Tongue (tissue), 2 donors: ENCODE results near the gene OOSP3. TPM values are rescaled to one million over a fixed set of nuclear protein-coding genes. Genes with fewer than 3 reads are reported as not detected.
"Not testable (repeated sequence)": the region's sequence is repeated elsewhere in the genome, so short reads cannot be mapped to it uniquely, and the experiment has no call there.

Source experiments
- DNase-seq: peaks from one replicate; pipeline ENCODE4 v3.0.0-alpha.2; 2015
- total RNA-seq: library from RNA; depleted of rRNA; stranded (reverse); fragments of >200 nt; gene quantifications from one replicate; pipeline ENCODE4 v1.2.3, GENCODE V29; 2014

Gene OOSP3
- total RNA-seq, 1 donor from 2014 or later, result not detected

GRCh38 chr11:59877325-59877724 lies 1.3 kb upstream of the OOSP3 start:
- DNase-seq, result no peak

- no peak for DNase-seq
Observed at GRCh38 chr11:59877784-59878183, 798 bp upstream of the OOSP3 start.

GRCh38 chr11:59879567-59879966 lies 985 bp downstream of the OOSP3 start:
- no peak for DNase-seq

GRCh38 chr11:59883597-59883996 lies 5.0 kb downstream of the OOSP3 start:
- no peak for DNase-seq

- DNase-seq, result not testable (repeated sequence)
Observed at GRCh38 chr11:59887156-59887555, 8.6 kb downstream of the OOSP3 start.

- DNase-seq, result no peak
Observed at GRCh38 chr11:59891781-59892181, 13.2 kb downstream of the OOSP3 start.

- DNase-seq, result no peak
Observed at GRCh38 chr11:59894616-59895015, 16.0 kb downstream of the OOSP3 start.

- DNase-seq, result no peak
Observed at GRCh38 chr11:59898046-59898445, 19.5 kb downstream of the OOSP3 start.

- DNase-seq, result no peak
Observed at GRCh38 chr11:59898650-59899049, 20.1 kb downstream of the OOSP3 start.

- DNase-seq, result no peak
Observed at GRCh38 chr11:59899532-59899931, 20.9 kb downstream of the OOSP3 start.

- no peak for DNase-seq
Observed at GRCh38 chr11:59900366-59901126, 22.0 kb downstream of the OOSP3 start.

GRCh38 chr11:59901306-59901705 lies 22.7 kb downstream of the OOSP3 start:
- DNase-seq, result peak; percentile 5

GRCh38 chr11:59903569-59903968 lies 25.0 kb downstream of the OOSP3 start:
- not testable (repeated sequence) for DNase-seq

GRCh38 chr11:59918480-59918879 lies 39.9 kb downstream of the OOSP3 start:
- no peak for DNase-seq

GRCh38 chr11:59918987-59919589 lies 40.5 kb downstream of the OOSP3 start:
- peak; percentile 4 for DNase-seq

GRCh38 chr11:59923813-59924212 lies 45.2 kb downstream of the OOSP3 start:
- DNase-seq, result no peak

- DNase-seq, result no peak
Observed at GRCh38 chr11:59931688-59932087, 53.1 kb downstream of the OOSP3 start.

- DNase-seq, result no peak
Observed at GRCh38 chr11:59938132-59938531, 59.5 kb downstream of the OOSP3 start, which contains the start of gene OOSP1. Gene OOSP1, plus strand, starts transcription at chr11:59938432. Its CDS starts 23 bp downstream, at chr11:59938455.

- no peak for DNase-seq
Observed at GRCh38 chr11:59938718-59939117, 60.1 kb downstream of the OOSP3 start.

GRCh38 chr11:59939482-59939881 lies 60.9 kb downstream of the OOSP3 start:
- no peak for DNase-seq

GRCh38 chr11:59941091-59941490 lies 62.5 kb downstream of the OOSP3 start:
- no peak for DNase-seq

- DNase-seq, result no peak
Observed at GRCh38 chr11:59943997-59944714, 65.6 kb downstream of the OOSP3 start.

GRCh38 chr11:59944720-59945119 lies 66.1 kb downstream of the OOSP3 start:
- no peak for DNase-seq
